ENCODE results near the gene ZNF678.

Gene ZNF678

DNA sequence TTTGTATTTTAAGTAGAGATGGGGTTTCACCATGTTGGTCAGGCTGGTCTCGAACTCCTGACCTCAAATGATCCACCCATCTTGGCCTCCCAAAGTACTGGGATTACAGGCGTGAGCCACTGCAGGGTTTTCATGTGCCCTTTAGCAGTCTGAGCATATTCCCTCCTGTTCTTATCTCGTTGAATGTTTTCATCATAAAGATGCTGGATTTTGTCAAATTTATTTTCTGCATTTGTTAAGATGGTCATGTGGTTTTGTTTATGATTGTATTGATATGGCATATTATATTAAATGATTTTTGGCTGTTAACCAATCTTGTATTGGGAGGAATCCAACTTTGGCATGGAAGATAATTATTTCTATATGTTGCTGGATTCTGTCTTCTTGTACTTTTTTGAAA lies 163.0 kb downstream of the ZNF678 start:
- no peak for DNase-seq
